Activated gamma-delta T cell treated with anti-CD3 and anti-CD28 coated beads, Interleukin-2, amount 50 U/mL, for 16 hours (primary cell): ENCODE data around the gene MYLK.

Experiments
- DNase-seq: peaks from one replicate; pipeline ENCODE4 v3.0.0-alpha.2; 2020; ENCODE audit warnings: low read depth

The MYLK gene

GRCh38 chr3:123695731-123696640 is 188.1 kb downstream of the MYLK start:
- DNase-seq: no peak

GRCh38 chr3:123695152-123695551 is 189.0 kb downstream of the MYLK start:
- DNase-seq: no peak

- no peak for DNase-seq
Observed at GRCh38 chr3:123694366-123695087, 189.6 kb downstream of the MYLK start.

GRCh38 chr3:123693584-123694190 is 190.4 kb downstream of the MYLK start:
- DNase-seq: no peak

- DNase-seq: no peak
Observed at GRCh38 chr3:123692671-123693070, 191.5 kb downstream of the MYLK start.

- DNase-seq: no peak
Observed at GRCh38 chr3:123692041-123692440, 192.1 kb downstream of the MYLK start.

- DNase-seq: no peak
Observed at GRCh38 chr3:123689831-123690230, 194.3 kb downstream of the MYLK start.

GRCh38 chr3:123688241-123688747 is 195.8 kb downstream of the MYLK start:
- DNase-seq: no peak

GRCh38 chr3:123687286-123687685 is 196.8 kb downstream of the MYLK start:
- no peak for DNase-seq

- DNase-seq: no peak
Observed at GRCh38 chr3:123686251-123686650, 197.9 kb downstream of the MYLK start.

- DNase-seq: no peak
Observed at GRCh38 chr3:123685780-123686179, 198.4 kb downstream of the MYLK start.

GRCh38 chr3:123684636-123685035 is 199.5 kb downstream of the MYLK start:
- DNase-seq: no peak

- no peak for DNase-seq
Observed at GRCh38 chr3:123684209-123684608, 199.9 kb downstream of the MYLK start.

- no peak for DNase-seq
Observed at GRCh38 chr3:123683505-123684154, 200.5 kb downstream of the MYLK start.

GRCh38 chr3:123682781-123683504 is 201.2 kb downstream of the MYLK start:
- no peak for DNase-seq

GRCh38 chr3:123682302-123682701 is 201.8 kb downstream of the MYLK start:
- DNase-seq: no peak

- DNase-seq: no peak
Observed at GRCh38 chr3:123679712-123680386, 204.3 kb downstream of the MYLK start.

GRCh38 chr3:123678108-123678511 is 206.0 kb downstream of the MYLK start:
- DNase-seq: no peak

- DNase-seq: no peak
Observed at GRCh38 chr3:123672429-123673146, 211.5 kb downstream of the MYLK start.

- no peak for DNase-seq
Observed at GRCh38 chr3:123670743-123671142, 213.4 kb downstream of the MYLK start.
